ENCODE results near the gene CIROP. TPM values are rescaled to one million over a fixed set of nuclear protein-coding genes. Genes with fewer than 3 reads are reported as not detected.

The CIROP gene
- total RNA-seq, 4 donors from 2014 or later: not detected

- no peak for TF ChIP-seq POLR2AphosphoS5 (IDR thresholded peaks at IDR 0.05)
- no peak for TF ChIP-seq POLR2A (IDR thresholded peaks at IDR 0.05)
- TF ChIP-seq EP300 (IDR thresholded peaks at IDR 0.05): no peak
- TF ChIP-seq CTCF (IDR thresholded peaks at IDR 0.05): no peak
- peaks cover 28% of the 10 kb centered on the region for H3K36me3 ChIP-seq
- WGBS: 57% methylated on average over 8 of the region's 9 CpGs
- H3K4me3 ChIP-seq: no peak overlapping the region
- no peaks in the 10 kb centered on the region for H3K27me3 ChIP-seq
- no peak overlapping the region for H3K27ac ChIP-seq
- H3K4me1 ChIP-seq: peaks cover 61% of the 10 kb centered on the region
- H3K9me3 ChIP-seq: no peaks in the 10 kb centered on the region
- DNase-seq (ENCODE audit: low spot score in 2 of 2): no peak
Observed at GRCh38 chr14:23125933-23126524, 21.2 kb upstream of the CIROP start.

GRCh38 chr14:23125011-23125410 is 20.2 kb upstream of the CIROP start:
- Histone ChIP-seq H3K27me3 (no peaks in the 10 kb centered on the region), H3K9me3 (no peaks in the 10 kb centered on the region), H3K4me1 (peaks cover 52% of the 10 kb centered on the region), H3K27ac (no peak overlapping the region), H3K4me3 (no peak overlapping the region), H3K36me3 (peaks cover 28% of the 10 kb centered on the region)
- no peak for TF ChIP-seq CTCF (IDR thresholded peaks at IDR 0.05)
- TF ChIP-seq POLR2AphosphoS5 (IDR thresholded peaks at IDR 0.05): no peak
- 49% methylated on average over 3 of the region's 3 CpGs for WGBS
- DNase-seq (ENCODE audit: low spot score in 2 of 2): no peak

GRCh38 chr14:23124337-23124954 is 19.7 kb upstream of the CIROP start:
- H3K9me3 ChIP-seq: no peaks in the 10 kb centered on the region
- TF ChIP-seq POLR2AphosphoS5 (IDR thresholded peaks at IDR 0.05): no peak
- TF ChIP-seq EP300 (IDR thresholded peaks at IDR 0.05): no peak
- no peak for TF ChIP-seq POLR2A (IDR thresholded peaks at IDR 0.05)
- no peak for TF ChIP-seq CTCF (IDR thresholded peaks at IDR 0.05)
- no peak overlapping the region for H3K4me3 ChIP-seq
- peaks cover 25% of the 10 kb centered on the region for H3K36me3 ChIP-seq
- H3K27me3 ChIP-seq: no peaks in the 10 kb centered on the region
- 96% methylated on average over 13 of the region's 13 CpGs for WGBS
- peak overlapping the region; percentile 56 for H3K27ac ChIP-seq
- H3K4me1 ChIP-seq: peaks cover 50% of the 10 kb centered on the region
- no peak for DNase-seq (ENCODE audit: low spot score in 2 of 2)

GRCh38 chr14:23123419-23123818 is 18.6 kb upstream of the CIROP start:
- WGBS: 38% methylated on average over 8 of the region's 8 CpGs
- Histone ChIP-seq H3K4me1 (peaks cover 49% of the 10 kb centered on the region), H3K36me3 (peaks cover 16% of the 10 kb centered on the region), H3K4me3 (no peak overlapping the region), H3K27me3 (no peaks in the 10 kb centered on the region), H3K27ac (peak overlapping the region; percentile 56), H3K9me3 (no peaks in the 10 kb centered on the region)
- no peak for TF ChIP-seq EP300 (IDR thresholded peaks at IDR 0.05)
- TF ChIP-seq POLR2AphosphoS5 (IDR thresholded peaks at IDR 0.05): peak in 1 of 3 donors; percentile 42
- DNase-seq (ENCODE audit: low spot score in 2 of 2): peak; percentile 92 to 93

- Histone ChIP-seq H3K9me3 (no peaks in the 10 kb centered on the region), H3K4me1 (peaks cover 45% of the 10 kb centered on the region), H3K27ac (no peak overlapping the region), H3K27me3 (no peaks in the 10 kb centered on the region), H3K36me3 (peaks cover 4% of the 10 kb centered on the region), H3K4me3 (no peak overlapping the region)
- 98% methylated on average over 5 of the region's 6 CpGs for WGBS
- no peak for DNase-seq (ENCODE audit: low spot score in 2 of 2)
- TF ChIP-seq EP300 (IDR thresholded peaks at IDR 0.05): no peak
- no peak for TF ChIP-seq CTCF (IDR thresholded peaks at IDR 0.05)
- no peak for TF ChIP-seq POLR2AphosphoS5 (IDR thresholded peaks at IDR 0.05)
- TF ChIP-seq POLR2A (IDR thresholded peaks at IDR 0.05): no peak
Observed at GRCh38 chr14:23122086-23122485, 17.3 kb upstream of the CIROP start.

Measured in suprapubic skin (tissue), 4 donors.